Endothelial cell of umbilical vein (primary cell): ENCODE measurements around the gene THBD. TPM values are rescaled to one million over a fixed set of nuclear protein-coding genes. Genes with fewer than 3 reads are reported as not detected.
"Not testable (repeated sequence)": the region's sequence is repeated elsewhere in the genome, so short reads cannot be mapped to it uniquely, and the experiment has no call there.

ENCODE experiments used
- BruUV-seq: library from RNA; stranded (reverse); fragments of 400-500 nt; replicated peaks from 2 replicates; lab custom pipeline; 2021; lab: Mats Ljungman, UMichigan
- CTCF ChIA-PET: fragments of 300-600, 350-600 bp; sonication (Branson Sonifier 250); formaldehyde crosslinking; loops from one replicate; lab custom pipeline; 2021; ENCODE audit warnings: antibody characterized with exemption, inconsistent platforms; lab: Charles Lee
- POLR2A ChIA-PET: fragments of 300-600, 350-600 bp; sonication (Branson Sonifier 250); formaldehyde crosslinking; loops from one replicate; lab custom pipeline; 2021; ENCODE audit warnings: antibody characterized with exemption, inconsistent platforms; lab: Charles Lee
- DNase-seq: peaks from one replicate; pipeline ENCODE4 v3.0.0-alpha.2; 2011; ENCODE audit warnings: low read depth, low spot score
- FAIRE-seq: peaks from 2 replicates; lab custom pipeline; 2011; peaks lifted over from hg19 to GRCh38; lab: Jason Lieb, UNC
- H2AFZ ChIP-seq: 2 replicates; pipeline ENCODE4 v1.6.0; 2012; ENCODE audit warnings: low read depth, low read length, control low read depth, inconsistent platforms
- H3K27ac ChIP-seq: 2 replicates; pipeline ENCODE4 v1.5.1; 2011; ENCODE audit warnings: low read depth, mild to moderate bottlenecking, control low read depth, low read length, moderate library complexity; ENCODE audit not compliant: insufficient read depth
- H3K27me3 ChIP-seq, 2 experiments: 2 replicates each; pipeline versions ENCODE4 v1.6.0 to v1.6.1; 2011; ENCODE audit warnings: low read length in 2 of 2, mixed read lengths in 1 of 2; ENCODE audit not compliant: control insufficient read depth in 2 of 2, insufficient read depth in 2 of 2
- H3K36me3 ChIP-seq, 2 experiments: 2 replicates in 1 of 2; 3 replicates in 1 of 2; pipeline ENCODE4 v1.5.1; 2011; ENCODE audit warnings: low read length in 2 of 2, mild to moderate bottlenecking in 1 of 2, moderate library complexity in 1 of 2; ENCODE audit not compliant: control insufficient read depth in 2 of 2, insufficient read depth in 2 of 2; ENCODE audit errors: extremely low read depth in 1 of 2
- H3K4me1 ChIP-seq: 3 replicates; pipeline ENCODE4 v1.5.1; 2011; ENCODE audit warnings: mild to moderate bottlenecking, low read length; ENCODE audit not compliant: control insufficient read depth, insufficient read depth; ENCODE audit errors: extremely low read depth
- H3K4me2 ChIP-seq: 2 replicates; pipeline ENCODE4 v1.6.1; 2011; ENCODE audit warnings: low read length, control low read depth, mixed read lengths; ENCODE audit not compliant: insufficient read depth
- H3K4me3 ChIP-seq, 3 experiments: fragments of 200-600 bp in 1 of 3; sonication (generic), shearing (Covaris generic) in 1 of 3; replicated peaks in 1 of 3; 2 replicates each; pipeline ENCODE4 v1.5.1; 2011 to 2016; ENCODE audit warnings: control low read depth in 3 of 3, low read length in 3 of 3, mild to moderate bottlenecking in 2 of 3, inconsistent platforms in 1 of 3, low read depth in 1 of 3, moderate library complexity in 1 of 3; ENCODE audit not compliant: insufficient read depth in 1 of 3
- H3K79me2 ChIP-seq: 2 replicates; pipeline ENCODE4 v1.6.0; 2012; ENCODE audit warnings: low read length, inconsistent platforms; ENCODE audit not compliant: control insufficient read depth, insufficient read depth
- H3K9ac ChIP-seq: replicated peaks from 2 replicates; pipeline ENCODE3; 2011; ENCODE audit warnings: low read length, control low read depth; ENCODE audit not compliant: insufficient read depth; ENCODE audit errors: extremely low read depth
- H3K9me1 ChIP-seq: replicated peaks from 3 replicates; pipeline ENCODE4 v1.6.0; 2011; ENCODE audit warnings: mild to moderate bottlenecking, low read length; ENCODE audit not compliant: control insufficient read depth, insufficient read depth; ENCODE audit errors: extremely low read depth
- H3K9me3 ChIP-seq: replicated peaks from 2 replicates; pipeline ENCODE4 v1.5.1; 2012; ENCODE audit warnings: low read length, inconsistent platforms; ENCODE audit not compliant: control insufficient read depth, insufficient read depth
- H4K20me1 ChIP-seq: replicated peaks from 2 replicates; pipeline ENCODE3; 2011; ENCODE audit warnings: mild to moderate bottlenecking, low read length; ENCODE audit not compliant: control insufficient read depth, insufficient read depth; ENCODE audit errors: extremely low read depth
- CTCF ChIP-seq, 2 donors: IDR thresholded peaks; 1 replicate in 1 of 2; 2 replicates in 1 of 2; pipeline ENCODE4 v1.5.1; 2011; ENCODE audit warnings: low read length in 2 of 2, mild to moderate bottlenecking in 2 of 2, moderate library complexity in 2 of 2, control low read depth in 1 of 2, inconsistent platforms in 1 of 2, low read depth in 1 of 2; ENCODE audit not compliant: insufficient read depth in 1 of 2; ENCODE audit errors: extremely low read depth in 1 of 2
- EZH2 ChIP-seq: IDR thresholded peaks from 2 replicates; pipeline ENCODE4 v1.6.1; 2012; ENCODE audit warnings: borderline replicate concordance, low read depth, mild to moderate bottlenecking, moderate library complexity, low read length, inconsistent platforms; ENCODE audit not compliant: severe bottlenecking
- FOS ChIP-seq: IDR thresholded peaks from 2 replicates; pipeline ENCODE4 v1.6.1; 2011; ENCODE audit warnings: mild to moderate bottlenecking, low read length, moderate library complexity, borderline replicate concordance; ENCODE audit not compliant: insufficient read depth
- GATA2 ChIP-seq: IDR thresholded peaks from 2 replicates; pipeline ENCODE4 v1.7.0; 2011; ENCODE audit warnings: low read depth, mild to moderate bottlenecking, moderate library complexity, mixed read lengths, low read length; ENCODE audit not compliant: insufficient read length, insufficient read depth
- JUN ChIP-seq: IDR thresholded peaks from 2 replicates; pipeline ENCODE4 v1.6.1; 2011; ENCODE audit warnings: borderline replicate concordance, low read depth; ENCODE audit not compliant: insufficient read length, insufficient read depth
- MAX ChIP-seq: IDR thresholded peaks from 2 replicates; pipeline ENCODE4 v1.6.1; 2011; ENCODE audit not compliant: insufficient read depth, insufficient read length
- MYC ChIP-seq: IDR thresholded peaks from one replicate; pipeline ENCODE4 v1.6.1; 2011; ENCODE audit warnings: mild to moderate bottlenecking, low read depth, low read length
- POLR2A ChIP-seq: IDR thresholded peaks from 2 replicates; pipeline ENCODE4 v1.6.1; 2012; ENCODE audit warnings: low read depth, mild to moderate bottlenecking, control low read depth, low read length
- POLR2AphosphoS5 ChIP-seq: IDR thresholded peaks from 2 replicates; pipeline ENCODE4 v1.6.1; 2012; ENCODE audit warnings: low read depth, mild to moderate bottlenecking, control low read depth, low read length, moderate library complexity; ENCODE audit not compliant: insufficient read depth
- dilution Hi-C: fragments of 300-500 bp; cut with MboI; formaldehyde crosslinking; loops from one replicate; pipeline ENCODE4 v1.15.0; 2019; ENCODE audit warnings: low sequenced_read_pairs; ENCODE audit not compliant: extremely low pct_ligation_motif_present
- intact Hi-C: fragments of 100-400 bp; cut with micrococcal nuclease; formaldehyde crosslinking; loops from one replicate; pipeline ENCODE4 v1.10.0; 2022
- polyA plus RNA-seq, 4 experiments: library from polyadenylated mRNA; depleted of rRNA in 3 of 4; stranded (reverse) in 3 of 4; unstranded in 1 of 4; fragments of >200 nt; gene quantifications; 2 replicates each; pipeline versions ENCODE4 v1.2.1 to v1.2.3, GENCODE V29; 2011 to 2012; ENCODE audit warnings: missing spikeins in 1 of 4
- total RNA-seq: library from RNA; stranded (reverse); gene quantifications from 2 replicates; pipeline ENCODE4 v1.2.3, GENCODE V29; 2021

Gene THBD
- total and polyA plus RNA-seq, 2 donors (not counting 3 experiments of a cell fraction or from before 2014, with no cell fraction given), result 17.1 to 28.0 TPM

- no peak overlapping the region for H2AFZ ChIP-seq
- H3K4me2 ChIP-seq, result no peak overlapping the region
- DNase-seq (no peak), FAIRE-seq (no peak)
- no peaks in the 10 kb centered on the region for H3K36me3 ChIP-seq
- no peak overlapping the region for H3K27ac ChIP-seq
- no TSS peak for BruUV-seq
- POLR2A ChIA-PET, result no interaction called here
- no peaks in the 10 kb centered on the region for H3K4me1 ChIP-seq
- H3K9me3 ChIP-seq, result no peaks in the 10 kb centered on the region
- no peaks in the 10 kb centered on the region for H3K79me2 ChIP-seq
- TF ChIP-seq POLR2A (no peak), GATA2 (no peak), FOS (no peak)
- H3K4me3 ChIP-seq, result no peak overlapping the region
- no peaks in the 10 kb centered on the region for H4K20me1 ChIP-seq
- intact Hi-C loops (no loop called here), dilution Hi-C loops (no loop called here)
- CTCF ChIA-PET, result interaction anchor here (0.5 to 0.7 kb wide), 2 partner anchors 54 to 412 kb away, joined by 3 read pairs; no protein-coding TSS in a partner anchor
- H3K9ac ChIP-seq, result no peak overlapping the region
- no peaks in the 10 kb centered on the region for H3K9me1 ChIP-seq
- peaks cover 10% of the 10 kb centered on the region in 2 experiments for H3K27me3 ChIP-seq
Measured at GRCh38 chr20:23028392-23028791, 21.1 kb downstream of the THBD start.

- dilution Hi-C loops (no loop called here), intact Hi-C loops (no loop called here)
- no peaks in the 10 kb centered on the region for H3K4me1 ChIP-seq
- H3K27me3 ChIP-seq, result peaks cover 10% of the 10 kb centered on the region in 2 experiments
- no peak overlapping the region for H3K4me3 ChIP-seq
- H3K9ac ChIP-seq, result no peak overlapping the region
- CTCF ChIA-PET, result no interaction called here
- TF ChIP-seq JUN (no peak), EZH2 (no peak), MYC (no peak), GATA2 (no peak), POLR2A (no peak), FOS (no peak), POLR2AphosphoS5 (no peak), CTCF (IDR thresholded peaks at IDR 0.05; ENCODE audit: extremely low read depth in 1 of 2, insufficient read depth in 1 of 2, low read depth in 1 of 2, low read length in 2 of 2) (no peak), MAX (no peak)
- no peaks in the 10 kb centered on the region for H3K36me3 ChIP-seq
- DNase-seq (no peak), FAIRE-seq (no peak)
- POLR2A ChIA-PET, result no interaction called here
- no peak overlapping the region for H3K27ac ChIP-seq
- no peak overlapping the region for H2AFZ ChIP-seq
- no TSS peak for BruUV-seq
- H4K20me1 ChIP-seq, result no peaks in the 10 kb centered on the region
- no peaks in the 10 kb centered on the region for H3K9me1 ChIP-seq
- H3K79me2 ChIP-seq, result no peaks in the 10 kb centered on the region
- H3K4me2 ChIP-seq, result no peak overlapping the region
- H3K9me3 ChIP-seq, result no peaks in the 10 kb centered on the region
Measured at GRCh38 chr20:23027721-23028120, 21.8 kb downstream of the THBD start.

- H2AFZ ChIP-seq, POLR2A ChIA-PET, H3K9me1 ChIP-seq, H3K36me3 ChIP-seq, CTCF ChIA-PET, H3K79me2 ChIP-seq, H3K4me1 ChIP-seq, FAIRE-seq, H4K20me1 ChIP-seq, H3K4me2 ChIP-seq, H3K27ac ChIP-seq, intact Hi-C loops, H3K9me3 ChIP-seq, H3K9ac ChIP-seq, H3K27me3 ChIP-seq, H3K4me3 ChIP-seq, DNase-seq, dilution Hi-C loops, BruUV-seq: not testable (repeated sequence)
Measured at GRCh38 chr20:23025503-23025902, 24.0 kb downstream of the THBD start.
